GM12873 (cell line): ENCODE measurements around the gene MSMO1.

Experiments
- TF ChIP-seq, protein P1 (sequence below): IDR thresholded peaks from 2 replicates; pipeline ENCODE4 v1.5.1; 2012; ENCODE audit warnings: low read depth, mild to moderate bottlenecking, moderate library complexity, low read length, control low read depth; ENCODE audit not compliant: insufficient read depth; ENCODE audit errors: missing control alignments

The MSMO1 gene

DNA sequence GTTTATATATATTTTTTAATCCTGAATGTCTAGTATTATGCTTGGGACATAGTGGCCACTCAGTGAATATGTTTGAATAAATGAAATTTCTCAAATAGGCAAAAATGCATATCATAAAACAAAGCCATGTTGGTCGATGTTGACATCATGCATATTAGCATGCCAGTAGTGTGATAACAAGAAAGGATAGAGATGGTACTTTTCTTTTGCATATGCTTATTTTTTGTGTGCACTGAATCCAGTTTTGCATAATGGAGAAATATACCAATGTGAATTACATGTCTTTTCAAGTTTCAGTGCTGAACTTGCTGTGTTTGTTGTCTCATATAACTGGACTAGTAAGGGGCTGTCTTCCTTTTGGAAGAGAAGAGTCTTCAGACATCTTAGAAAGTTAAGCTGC lies 58.9 kb downstream of the MSMO1 start:
- TF ChIP-seq, protein P1, sequence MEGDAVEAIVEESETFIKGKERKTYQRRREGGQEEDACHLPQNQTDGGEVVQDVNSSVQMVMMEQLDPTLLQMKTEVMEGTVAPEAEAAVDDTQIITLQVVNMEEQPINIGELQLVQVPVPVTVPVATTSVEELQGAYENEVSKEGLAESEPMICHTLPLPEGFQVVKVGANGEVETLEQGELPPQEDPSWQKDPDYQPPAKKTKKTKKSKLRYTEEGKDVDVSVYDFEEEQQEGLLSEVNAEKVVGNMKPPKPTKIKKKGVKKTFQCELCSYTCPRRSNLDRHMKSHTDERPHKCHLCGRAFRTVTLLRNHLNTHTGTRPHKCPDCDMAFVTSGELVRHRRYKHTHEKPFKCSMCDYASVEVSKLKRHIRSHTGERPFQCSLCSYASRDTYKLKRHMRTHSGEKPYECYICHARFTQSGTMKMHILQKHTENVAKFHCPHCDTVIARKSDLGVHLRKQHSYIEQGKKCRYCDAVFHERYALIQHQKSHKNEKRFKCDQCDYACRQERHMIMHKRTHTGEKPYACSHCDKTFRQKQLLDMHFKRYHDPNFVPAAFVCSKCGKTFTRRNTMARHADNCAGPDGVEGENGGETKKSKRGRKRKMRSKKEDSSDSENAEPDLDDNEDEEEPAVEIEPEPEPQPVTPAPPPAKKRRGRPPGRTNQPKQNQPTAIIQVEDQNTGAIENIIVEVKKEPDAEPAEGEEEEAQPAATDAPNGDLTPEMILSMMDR, result no peak

GRCh38 chr4:165388756-165389155 lies 61.3 kb downstream of the MSMO1 start:
- TF ChIP-seq, protein P1, result no peak
